ENCODE measurements around the gene SEC14L6.

Gene SEC14L6

GRCh38 chr22:30497466-30498150, 48.9 kb downstream of the SEC14L6 start:
- FAIRE-seq = peak; percentile 23
- DNase-seq (ENCODE audit: low spot score) = no peak

DNA sequence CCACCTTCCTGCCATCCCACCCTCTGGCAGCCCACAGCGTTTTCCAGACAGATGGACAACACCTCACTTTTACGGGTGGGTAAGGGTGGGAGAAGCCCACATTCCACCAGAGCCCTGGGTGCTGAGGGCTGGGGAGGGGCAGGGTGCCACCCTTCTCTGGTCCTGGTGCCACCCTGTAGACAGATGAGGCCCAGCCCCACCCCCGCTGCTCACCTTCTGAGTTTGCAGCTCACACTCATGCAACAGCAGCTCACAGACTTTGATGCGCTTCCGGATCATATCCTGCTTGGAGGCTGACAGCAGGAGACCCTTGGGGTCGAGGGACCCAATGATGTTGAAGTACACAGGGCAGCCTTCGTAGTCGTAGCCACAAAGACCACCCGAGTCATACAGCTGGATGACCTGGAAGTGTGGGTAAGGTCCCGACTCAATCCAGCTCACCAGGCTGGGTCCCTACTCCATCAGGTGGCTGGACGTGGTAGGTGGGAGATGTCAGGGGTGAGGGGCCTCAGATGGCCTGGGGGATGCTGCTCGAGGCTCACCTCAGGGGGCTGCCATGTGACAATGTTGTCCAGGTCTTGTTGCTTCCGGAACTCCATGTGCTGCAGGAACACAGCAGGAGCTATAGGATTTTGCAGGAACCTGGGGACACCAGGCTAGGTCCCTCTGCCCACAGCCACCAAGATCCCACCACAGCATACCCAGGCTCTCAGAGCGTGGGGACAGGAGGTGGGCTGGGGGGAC, 51.3 kb downstream of the SEC14L6 start:
- DNase-seq (ENCODE audit: low spot score) (no peak), FAIRE-seq (no peak)

- no peak for DNase-seq (ENCODE audit: low spot score)
Observed at GRCh38 chr22:30492144-30492543, 54.4 kb downstream of the SEC14L6 start.

DNA sequence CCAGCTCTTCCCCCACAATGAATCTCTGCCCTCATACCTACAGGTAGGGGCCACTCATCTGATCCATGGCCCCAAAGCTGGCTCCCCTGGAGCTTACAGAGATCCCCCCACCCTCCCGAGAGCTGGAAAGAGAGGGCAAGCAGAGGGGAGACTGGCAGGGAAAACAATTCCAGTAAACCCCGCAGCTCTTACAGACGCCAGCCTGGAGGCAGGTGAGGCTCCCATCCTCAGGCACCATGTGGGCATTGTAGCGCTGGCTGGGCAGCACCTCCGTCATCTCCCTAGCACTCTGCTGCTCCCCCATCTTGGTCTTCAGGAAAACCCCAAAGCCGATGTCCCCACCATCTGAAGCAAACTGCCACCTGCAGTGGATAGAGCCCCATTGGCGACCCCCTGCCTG, 55.2 kb downstream of the SEC14L6 start:
- DNase-seq (ENCODE audit: low spot score) (no peak), FAIRE-seq (no peak)

More at GRCh38 chr22:30492144-30492543, 54.4 kb downstream of the SEC14L6 start:
- no peak for FAIRE-seq

DNA sequence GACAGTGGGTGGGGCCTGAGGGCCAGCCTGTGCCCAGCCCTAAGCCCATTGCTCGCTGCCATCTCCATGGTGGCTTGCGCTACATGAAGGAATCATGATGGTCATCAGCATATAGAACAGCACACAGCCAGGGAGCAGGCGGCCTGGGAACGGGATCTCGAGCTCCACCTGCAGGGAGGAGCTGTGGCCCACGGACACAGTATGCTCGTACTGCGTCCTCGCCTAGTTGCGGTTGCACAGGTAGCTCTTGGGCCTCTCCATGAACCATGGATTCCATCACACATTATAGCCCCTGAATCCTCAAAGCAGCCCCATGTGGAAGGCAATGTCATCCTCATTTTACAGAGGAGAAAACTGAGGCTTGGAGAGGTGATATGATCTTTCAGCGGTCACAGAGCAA, 56.1 kb downstream of the SEC14L6 start:
- DNase-seq (ENCODE audit: low spot score) = no peak
- FAIRE-seq = peak; percentile 87

DNA sequence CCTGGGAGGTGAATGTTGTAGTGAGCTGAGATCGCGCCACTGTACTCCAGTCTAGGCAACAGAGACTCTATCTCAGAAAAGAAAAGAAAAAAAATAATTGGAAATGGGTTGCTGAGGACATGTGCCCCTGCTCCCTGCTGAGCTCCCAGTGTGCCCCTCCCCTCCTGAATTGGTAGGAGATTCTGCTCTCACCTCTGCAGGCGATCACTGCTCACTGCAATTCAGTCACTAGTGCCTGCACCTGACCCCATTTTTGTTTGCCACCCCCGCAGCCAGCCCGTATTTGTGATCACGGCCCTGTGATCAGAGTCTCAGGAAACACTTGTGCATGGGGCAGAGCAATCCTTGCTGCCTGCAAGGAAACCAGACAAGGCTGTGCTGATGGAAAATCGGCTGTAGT, 58.4 kb downstream of the SEC14L6 start:
- FAIRE-seq (no peak), DNase-seq (ENCODE audit: low spot score) (no peak)

- DNase-seq (ENCODE audit: low spot score) (no peak), FAIRE-seq (no peak)
Observed at GRCh38 chr22:30486661-30487115, 59.9 kb downstream of the SEC14L6 start.

- FAIRE-seq = no peak
- DNase-seq (ENCODE audit: low spot score) = no peak
Observed at GRCh38 chr22:30486118-30486517, 60.4 kb downstream of the SEC14L6 start.

DNA sequence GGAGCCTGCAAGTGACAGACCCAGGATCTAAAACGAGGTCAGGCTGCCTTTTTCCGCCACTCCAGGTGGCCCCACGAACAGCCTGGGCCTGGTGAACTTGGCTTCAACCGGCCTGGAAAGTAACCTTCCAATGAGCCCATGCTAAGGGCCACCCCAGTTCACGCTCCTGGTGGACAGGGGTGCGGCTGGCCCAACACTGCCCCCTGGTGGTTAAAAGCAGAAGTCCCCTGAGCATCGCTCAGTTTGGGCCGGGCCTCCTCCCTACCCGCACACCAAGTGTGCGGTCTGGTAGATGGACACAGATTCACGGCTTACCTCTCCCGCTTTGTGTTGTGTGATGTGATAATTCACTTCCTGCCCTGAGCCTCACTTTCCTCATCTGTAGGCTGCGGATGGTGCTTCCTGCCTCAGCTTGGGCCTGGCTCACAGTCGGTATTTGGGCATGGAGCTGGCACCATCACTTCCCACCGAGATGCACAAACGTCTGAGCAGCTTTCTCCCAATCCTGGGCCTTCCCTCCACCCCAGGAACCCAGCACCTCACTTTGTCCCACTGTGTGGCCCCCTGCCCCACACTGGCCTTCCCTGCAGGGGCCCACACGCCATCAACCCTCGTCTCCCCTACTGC, 61.1 kb downstream of the SEC14L6 start:
- DNase-seq (ENCODE audit: low spot score) (peak; percentile 93), FAIRE-seq (peak; percentile 96)

DNA sequence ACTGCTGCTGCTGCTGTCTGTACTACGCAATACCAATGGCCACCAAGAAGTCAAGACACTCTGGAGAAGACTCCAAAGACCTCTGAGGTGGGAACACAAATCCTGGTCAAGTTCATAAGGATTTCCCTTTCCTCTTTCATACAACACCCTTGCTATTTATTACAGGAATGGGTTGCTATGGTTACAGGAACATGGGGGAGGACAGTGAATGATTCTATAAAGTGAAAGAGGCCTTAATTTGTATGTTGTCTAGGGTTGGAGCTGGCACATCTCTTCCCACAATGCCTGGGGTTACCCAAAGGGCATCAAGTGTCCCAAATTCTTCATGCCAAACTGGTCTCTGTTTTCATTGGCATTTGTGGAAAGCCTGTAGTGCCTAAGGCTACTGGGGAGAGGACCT, 63.4 kb downstream of the SEC14L6 start:
- DNase-seq (ENCODE audit: low spot score) (no peak), FAIRE-seq (no peak)

DNA sequence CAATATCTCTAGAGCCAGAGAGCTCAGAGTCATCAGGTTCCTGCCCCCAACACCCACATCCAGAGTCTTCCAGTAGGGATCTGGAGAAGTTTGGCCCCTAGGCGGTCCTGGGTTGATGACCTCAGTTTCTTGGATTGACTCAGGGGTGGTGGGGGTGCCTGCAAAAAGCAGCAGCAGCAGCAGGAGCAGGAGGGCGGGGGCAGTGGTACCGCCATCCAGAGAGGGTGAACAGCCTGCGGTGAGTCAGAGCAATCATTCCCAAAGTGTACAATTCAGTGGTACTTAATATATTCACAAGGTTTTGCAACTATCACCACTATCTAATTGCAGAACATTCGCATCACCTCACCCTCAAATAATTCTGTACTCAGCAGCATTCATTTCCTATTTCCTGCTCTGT, 64.8 kb downstream of the SEC14L6 start:
- FAIRE-seq (no peak), DNase-seq (ENCODE audit: low spot score) (no peak)

GRCh38 chr22:30479981-30480380, 66.6 kb downstream of the SEC14L6 start:
- FAIRE-seq (no peak), DNase-seq (ENCODE audit: low spot score) (no peak)

GRCh38 chr22:30474683-30475424, 71.7 kb downstream of the SEC14L6 start:
- FAIRE-seq (peak; percentile 27), DNase-seq (ENCODE audit: low spot score) (no peak)

DNA sequence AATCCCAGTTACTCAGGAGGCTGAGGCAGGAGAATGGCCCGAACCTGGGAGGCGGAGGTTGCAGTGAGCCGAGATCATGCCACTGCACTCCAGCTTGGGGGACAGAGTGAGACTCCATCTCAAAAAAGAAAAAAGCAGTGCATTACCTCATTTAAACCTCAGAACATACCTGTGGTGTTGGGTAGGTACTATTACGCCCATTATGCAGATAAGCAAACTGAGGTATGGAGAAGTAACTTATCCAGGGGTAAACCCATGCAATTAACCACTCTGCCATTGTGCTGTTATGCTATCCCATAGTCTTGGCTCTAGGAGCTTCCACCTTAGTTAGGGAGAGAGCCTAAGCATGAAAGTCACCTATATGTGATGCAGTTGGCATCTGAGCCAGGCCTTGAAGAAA, 72.4 kb downstream of the SEC14L6 start:
- FAIRE-seq = no peak
- DNase-seq (ENCODE audit: low spot score) = no peak

GRCh38 chr22:30472994-30473720, 73.4 kb downstream of the SEC14L6 start:
- FAIRE-seq (no peak), DNase-seq (ENCODE audit: low spot score) (no peak)

Data from urothelium cell line (cell line).